ENCODE measurements around the gene SPRR1B.
"Not testable (repeated sequence)": the region's sequence is repeated elsewhere in the genome, so short reads cannot be mapped to it uniquely, and the experiment has no call there.

DNA sequence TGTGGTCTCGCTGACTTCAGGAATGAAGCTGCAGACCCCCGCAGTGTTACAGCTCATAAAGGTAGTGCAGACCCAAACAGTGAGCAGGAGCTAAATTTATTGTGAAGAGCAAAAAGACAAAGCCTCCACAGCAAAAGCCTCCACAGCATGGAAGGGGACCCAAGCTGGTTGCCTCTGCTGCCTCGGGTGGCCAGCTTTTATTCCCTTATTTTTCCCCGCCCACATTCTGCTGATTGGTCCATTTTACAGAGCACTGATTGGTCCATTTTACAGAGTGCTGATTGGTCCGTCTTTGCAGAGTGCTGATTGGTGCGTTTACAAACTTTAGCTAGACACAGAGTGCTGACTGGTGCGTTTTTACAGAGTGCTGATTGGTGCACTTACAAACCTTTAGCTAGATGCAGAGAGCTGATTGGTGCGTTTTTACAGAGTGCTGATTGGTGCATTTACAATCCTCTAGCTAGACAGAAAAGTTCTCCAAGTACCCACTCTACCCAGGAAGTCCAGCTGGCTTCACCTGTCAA, 19.7 kb upstream of the SPRR1B start:
- TF ChIP-seq, protein P1, sequence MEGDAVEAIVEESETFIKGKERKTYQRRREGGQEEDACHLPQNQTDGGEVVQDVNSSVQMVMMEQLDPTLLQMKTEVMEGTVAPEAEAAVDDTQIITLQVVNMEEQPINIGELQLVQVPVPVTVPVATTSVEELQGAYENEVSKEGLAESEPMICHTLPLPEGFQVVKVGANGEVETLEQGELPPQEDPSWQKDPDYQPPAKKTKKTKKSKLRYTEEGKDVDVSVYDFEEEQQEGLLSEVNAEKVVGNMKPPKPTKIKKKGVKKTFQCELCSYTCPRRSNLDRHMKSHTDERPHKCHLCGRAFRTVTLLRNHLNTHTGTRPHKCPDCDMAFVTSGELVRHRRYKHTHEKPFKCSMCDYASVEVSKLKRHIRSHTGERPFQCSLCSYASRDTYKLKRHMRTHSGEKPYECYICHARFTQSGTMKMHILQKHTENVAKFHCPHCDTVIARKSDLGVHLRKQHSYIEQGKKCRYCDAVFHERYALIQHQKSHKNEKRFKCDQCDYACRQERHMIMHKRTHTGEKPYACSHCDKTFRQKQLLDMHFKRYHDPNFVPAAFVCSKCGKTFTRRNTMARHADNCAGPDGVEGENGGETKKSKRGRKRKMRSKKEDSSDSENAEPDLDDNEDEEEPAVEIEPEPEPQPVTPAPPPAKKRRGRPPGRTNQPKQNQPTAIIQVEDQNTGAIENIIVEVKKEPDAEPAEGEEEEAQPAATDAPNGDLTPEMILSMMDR (IDR thresholded peaks at IDR 0.05; ENCODE audit: low read depth, low read length, missing input control): not testable (repeated sequence)
- TF ChIP-seq RAD21 (IDR thresholded peaks at IDR 0.05); FOXA1 (IDR thresholded peaks at IDR 0.05); RXRA (IDR thresholded peaks at IDR 0.05); TAF1 (conservative IDR thresholded peaks at IDR 0.05); GABPA (IDR thresholded peaks at IDR 0.05 in 1 of 2, conservative IDR thresholded peaks at IDR 0.05 in 1 of 2); JUND (IDR thresholded peaks at IDR 0.05); YY1 (IDR thresholded peaks at IDR 0.05); EGR1 (IDR thresholded peaks at IDR 0.05; ENCODE audit: low read depth in 2 of 2): not testable (repeated sequence)
- TF ChIP-seq, protein P2, sequence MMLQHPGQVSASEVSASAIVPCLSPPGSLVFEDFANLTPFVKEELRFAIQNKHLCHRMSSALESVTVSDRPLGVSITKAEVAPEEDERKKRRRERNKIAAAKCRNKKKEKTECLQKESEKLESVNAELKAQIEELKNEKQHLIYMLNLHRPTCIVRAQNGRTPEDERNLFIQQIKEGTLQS (IDR thresholded peaks at IDR 0.05): not testable (repeated sequence)
- TF ChIP-seq, protein P3, sequence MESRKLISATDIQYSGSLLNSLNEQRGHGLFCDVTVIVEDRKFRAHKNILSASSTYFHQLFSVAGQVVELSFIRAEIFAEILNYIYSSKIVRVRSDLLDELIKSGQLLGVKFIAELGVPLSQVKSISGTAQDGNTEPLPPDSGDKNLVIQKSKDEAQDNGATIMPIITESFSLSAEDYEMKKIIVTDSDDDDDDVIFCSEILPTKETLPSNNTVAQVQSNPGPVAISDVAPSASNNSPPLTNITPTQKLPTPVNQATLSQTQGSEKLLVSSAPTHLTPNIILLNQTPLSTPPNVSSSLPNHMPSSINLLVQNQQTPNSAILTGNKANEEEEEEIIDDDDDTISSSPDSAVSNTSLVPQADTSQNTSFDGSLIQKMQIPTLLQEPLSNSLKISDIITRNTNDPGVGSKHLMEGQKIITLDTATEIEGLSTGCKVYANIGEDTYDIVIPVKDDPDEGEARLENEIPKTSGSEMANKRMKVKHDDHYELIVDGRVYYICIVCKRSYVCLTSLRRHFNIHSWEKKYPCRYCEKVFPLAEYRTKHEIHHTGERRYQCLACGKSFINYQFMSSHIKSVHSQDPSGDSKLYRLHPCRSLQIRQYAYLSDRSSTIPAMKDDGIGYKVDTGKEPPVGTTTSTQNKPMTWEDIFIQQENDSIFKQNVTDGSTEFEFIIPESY (IDR thresholded peaks at IDR 0.05): not testable (repeated sequence)
